H9 (cell line): Measurements from ENCODE around the gene CDC42EP4. TPM values are rescaled to one million over a fixed set of nuclear protein-coding genes. Genes with fewer than 3 reads are reported as not detected.

Experiments
- DNase-seq: peaks from one replicate; pipeline ENCODE4 v3.0.0-alpha.2; 2017
- H2AFZ ChIP-seq: one replicate; pipeline ENCODE4 v1.6.1; 2013; ENCODE audit warnings: mild to moderate bottlenecking, low read length, control low read depth, moderate library complexity
- H2AK5ac ChIP-seq: 2 replicates; pipeline ENCODE4 v1.6.1; 2013; ENCODE audit warnings: low read length, control low read depth, mixed read lengths; ENCODE audit not compliant: insufficient read length
- H2BK120ac ChIP-seq: one replicate; pipeline ENCODE4 v1.6.1; 2013; ENCODE audit warnings: low read depth, mild to moderate bottlenecking, low read length, control low read depth, inconsistent platforms; ENCODE audit not compliant: poor library complexity, severe bottlenecking
- H2BK12ac ChIP-seq: 2 replicates; pipeline ENCODE4 v1.6.1; 2013; ENCODE audit warnings: low read length, control low read depth, mixed read lengths, low read depth; ENCODE audit not compliant: insufficient read length
- H2BK15ac ChIP-seq: 2 replicates; pipeline ENCODE4 v1.6.1; 2013; ENCODE audit warnings: low read depth, low read length, control low read depth
- H2BK20ac ChIP-seq: one replicate; pipeline ENCODE4 v1.6.1; 2013; ENCODE audit warnings: low read depth, mild to moderate bottlenecking, low read length, control low read depth, inconsistent platforms; ENCODE audit not compliant: poor library complexity, severe bottlenecking
- H2BK5ac ChIP-seq: 2 replicates; pipeline ENCODE4 v1.6.1; 2013; ENCODE audit warnings: low read length, control low read depth, mixed read lengths; ENCODE audit not compliant: insufficient read length
- H3K14ac ChIP-seq: 2 replicates; pipeline ENCODE4 v1.6.1; 2013; ENCODE audit warnings: low read length, control low read depth; ENCODE audit not compliant: insufficient read depth
- H3K18ac ChIP-seq: 2 replicates; pipeline ENCODE4 v1.6.1; 2013; ENCODE audit warnings: low read depth, mild to moderate bottlenecking, mixed read lengths, low read length, control low read depth; ENCODE audit not compliant: insufficient read length
- H3K23ac ChIP-seq: 2 replicates; pipeline ENCODE4 v1.6.1; 2013; ENCODE audit warnings: low read length, control low read depth, mixed read lengths, low read depth; ENCODE audit not compliant: insufficient read length
- H3K23me2 ChIP-seq: 2 replicates; pipeline ENCODE4 v1.6.1; 2013; ENCODE audit warnings: low read depth, mild to moderate bottlenecking, mixed read lengths, low read length, control low read depth; ENCODE audit not compliant: insufficient read length, poor library complexity, severe bottlenecking
- H3K27ac ChIP-seq: 2 replicates; pipeline ENCODE4 v1.5.1; 2013; ENCODE audit warnings: low read length, control low read depth, mixed read lengths, low read depth; ENCODE audit not compliant: insufficient read length
- H3K27me3 ChIP-seq: 2 replicates; pipeline ENCODE4 v1.6.1; 2013; ENCODE audit warnings: low read length, control low read depth, inconsistent platforms; ENCODE audit not compliant: insufficient read depth
- H3K4ac ChIP-seq: 2 replicates; pipeline ENCODE4 v1.6.1; 2013; ENCODE audit warnings: low read depth, mild to moderate bottlenecking, control low read depth, inconsistent platforms, low read length, moderate library complexity
- H3K4me1 ChIP-seq: 2 replicates; pipeline ENCODE4 v1.6.1; 2013; ENCODE audit warnings: low read length, control low read depth, inconsistent platforms; ENCODE audit not compliant: insufficient read depth
- H3K4me2 ChIP-seq: 2 replicates; pipeline ENCODE4 v1.6.1; 2013; ENCODE audit warnings: low read length, control low read depth, mixed read lengths; ENCODE audit not compliant: insufficient read length, insufficient read depth
- H3K56ac ChIP-seq: 2 replicates; pipeline ENCODE4 v1.6.1; 2013; ENCODE audit warnings: low read depth, mild to moderate bottlenecking, mixed read lengths, low read length, control low read depth; ENCODE audit not compliant: insufficient read length
- H3K79me1 ChIP-seq: 2 replicates; pipeline ENCODE4 v1.6.1; 2013; ENCODE audit warnings: low read depth, mild to moderate bottlenecking, moderate library complexity, low read length, control low read depth, inconsistent platforms; ENCODE audit not compliant: insufficient read depth, poor library complexity, severe bottlenecking
- H3K79me2 ChIP-seq: 2 replicates; pipeline ENCODE4 v1.6.1; 2013; ENCODE audit warnings: low read length, control low read depth, inconsistent platforms; ENCODE audit not compliant: insufficient read depth
- H3K9ac ChIP-seq: 2 replicates; pipeline ENCODE4 v1.6.1; 2013; ENCODE audit warnings: low read length, control low read depth, mixed read lengths; ENCODE audit not compliant: insufficient read length; ENCODE audit errors: extremely low read depth
- H3K9me3 ChIP-seq: one replicate; pipeline ENCODE4 v1.6.1; 2013; ENCODE audit warnings: low read depth, low read length, inconsistent platforms; ENCODE audit not compliant: control insufficient read depth
- H3T11ph ChIP-seq: one replicate; pipeline ENCODE4 v1.6.1; 2013; ENCODE audit warnings: mild to moderate bottlenecking, low read length, control low read depth, inconsistent platforms
- H4K20me1 ChIP-seq: one replicate; pipeline ENCODE4 v1.6.1; 2013; ENCODE audit not compliant: control insufficient read depth, insufficient read length, insufficient read depth
- H4K5ac ChIP-seq: 2 replicates; pipeline ENCODE4 v1.6.1; 2013; ENCODE audit warnings: low read depth, mild to moderate bottlenecking, mixed read lengths, low read length, control low read depth; ENCODE audit not compliant: insufficient read length
- H4K8ac ChIP-seq: replicated peaks from 2 replicates; pipeline ENCODE4 v1.6.1; 2013; ENCODE audit warnings: low read length, control low read depth, mixed read lengths, low read depth; ENCODE audit not compliant: insufficient read length
- H4K91ac ChIP-seq: 2 replicates; pipeline ENCODE4 v1.6.1; 2013; ENCODE audit warnings: low read depth, mild to moderate bottlenecking, moderate library complexity, mixed read lengths, low read length, control low read depth; ENCODE audit not compliant: insufficient read length
- H3K27ac Mint-ChIP-seq, 3 experiments: 2 replicates in 2 of 3; 3 replicates in 1 of 3; pipeline ENCODE4 v1.8.0; 2020 to 2021; ENCODE audit warnings: mixed read lengths in 3 of 3, mild to moderate bottlenecking in 1 of 3, moderate library complexity in 1 of 3
- H3K27me3 Mint-ChIP-seq: 2 replicates; pipeline ENCODE4 v1.8.0; 2021; ENCODE audit warnings: low read depth, mild to moderate bottlenecking, moderate library complexity, mixed read lengths
- H3K36me3 Mint-ChIP-seq, 3 experiments: 2 replicates in 2 of 3; 3 replicates in 1 of 3; pipeline ENCODE4 v1.8.0; 2020 to 2021; ENCODE audit warnings: low read depth in 3 of 3, mixed read lengths in 3 of 3; ENCODE audit not compliant: insufficient read depth in 1 of 3
- H3K4me1 Mint-ChIP-seq, 2 experiments: 2 replicates each; pipeline ENCODE4 v1.8.0; 2020; ENCODE audit warnings: mixed read lengths in 2 of 2
- H3K4me3 Mint-ChIP-seq, 2 experiments: 2 replicates in 1 of 2; 3 replicates in 1 of 2; pipeline ENCODE4 v1.8.0; 2020 to 2021; ENCODE audit warnings: mild to moderate bottlenecking in 2 of 2, mixed read lengths in 2 of 2, moderate library complexity in 1 of 2
- H3K9me3 Mint-ChIP-seq, 2 experiments: 2 replicates in 1 of 2; 3 replicates in 1 of 2; pipeline ENCODE4 v1.8.0; 2020; ENCODE audit warnings: mild to moderate bottlenecking in 2 of 2, mixed read lengths in 2 of 2, moderate library complexity in 1 of 2
- WGBS: extraction: QIAGEN DNeasy Blood & Tissue Kit; methylation state at CpG from one replicate; pipeline ENCODE4 v1.1.7; 2013; ENCODE audit warnings: missing lambda C conversion rate, low lambda C conversion rate, mixed read lengths; ENCODE audit not compliant: insufficient read length; ENCODE audit errors: extremely low coverage; 5-methylcytosine and 5-hydroxymethylcytosine counted together
- total RNA-seq: library from RNA; stranded (reverse); gene quantifications from 2 replicates; pipeline ENCODE4 v1.2.1, GENCODE V29; 2021
- TF ChIP-seq, protein P1 (sequence below): fragments of 200-600 bp; sonication (generic); conservative IDR thresholded peaks from 3 replicates; pipeline ENCODE4 v1.8.0; 2021; ENCODE audit warnings: antibody characterized with exemption, mild to moderate bottlenecking

Gene CDC42EP4
- total RNA-seq, 1 experiment from 2014 or later: 27.1 TPM

DNA sequence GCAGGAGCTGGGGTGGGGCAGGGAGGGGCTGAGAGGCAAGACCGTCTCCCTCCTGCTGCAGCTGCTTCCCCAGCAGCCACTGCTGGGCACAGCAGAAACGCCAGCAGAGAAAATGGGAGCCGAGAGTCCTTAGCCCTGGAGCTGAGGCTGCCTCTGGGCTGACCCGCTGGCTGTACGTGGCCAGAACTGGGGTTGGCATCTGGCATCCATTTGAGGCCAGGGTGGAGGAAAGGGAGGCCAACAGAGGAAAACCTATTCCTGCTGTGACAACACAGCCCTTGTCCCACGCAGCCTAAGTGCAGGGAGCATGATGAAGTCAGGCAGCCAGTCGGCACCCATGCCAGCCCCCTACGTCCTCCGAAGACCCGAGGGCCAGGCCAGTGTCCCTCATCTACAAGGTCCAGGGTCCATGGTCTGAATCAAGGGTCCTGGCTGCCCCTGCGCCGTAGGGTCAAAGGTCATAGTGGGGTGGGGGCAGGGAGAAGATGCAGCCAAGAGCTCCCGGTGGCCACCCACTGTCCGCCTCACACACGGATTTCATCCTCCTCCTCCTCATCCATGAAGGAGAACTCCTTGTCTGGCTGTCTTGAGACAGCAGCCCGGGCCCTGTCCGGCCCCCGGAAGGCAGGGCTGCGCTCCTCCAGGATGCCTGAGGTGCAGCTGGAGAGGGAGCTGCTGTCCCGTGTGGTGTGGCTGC is 26.7 kb downstream of the CDC42EP4 start:
- Histone ChIP-seq H3K4me2 (no peak overlapping the region), H4K8ac (no peak overlapping the region), H3K9me3 (no peaks in the 10 kb centered on the region), H3K9ac (no peak overlapping the region), H2AFZ (no peak overlapping the region), H2BK12ac (no peak overlapping the region), H2AK5ac (no peak overlapping the region), H3K27ac (no peak overlapping the region), H3K23ac (no peak overlapping the region), H2BK5ac (no peak overlapping the region), H2BK120ac (no peak overlapping the region), H3K4ac (no peak overlapping the region), H3K79me1 (no peaks in the 10 kb centered on the region), H4K91ac (no peak overlapping the region), H4K5ac (no peak overlapping the region), H3K23me2 (no peaks in the 10 kb centered on the region), H3K14ac (no peak overlapping the region; the same call in 1 of the 2 replicates), H3K27me3 (no peaks in the 10 kb centered on the region), H3T11ph (no peak overlapping the region), H2BK15ac (no peak overlapping the region), H4K20me1 (no peaks in the 10 kb centered on the region), H3K56ac (no peak overlapping the region), H2BK20ac (no peak overlapping the region), H3K4me1 (peaks cover 3% of the 10 kb centered on the region; the same call in 1 of the 2 replicates), H3K79me2 (no peaks in the 10 kb centered on the region), H3K18ac (no peak overlapping the region)
- DNase-seq: no peak
- Mint-ChIP-seq H3K36me3 (peaks cover 2 to 9% (median 7%) of the 10 kb centered on the region in 3 experiments; a peak in 6 of 7 replicates), H3K4me1 (peaks cover 33 to 42% of the 10 kb centered on the region in 2 experiments), H3K9me3 (no peaks in the 10 kb centered on the region), H3K4me3 (no peak overlapping the region), H3K27me3 (no peaks in the 10 kb centered on the region), H3K27ac (no peak overlapping the region)
- TF ChIP-seq, protein P1, sequence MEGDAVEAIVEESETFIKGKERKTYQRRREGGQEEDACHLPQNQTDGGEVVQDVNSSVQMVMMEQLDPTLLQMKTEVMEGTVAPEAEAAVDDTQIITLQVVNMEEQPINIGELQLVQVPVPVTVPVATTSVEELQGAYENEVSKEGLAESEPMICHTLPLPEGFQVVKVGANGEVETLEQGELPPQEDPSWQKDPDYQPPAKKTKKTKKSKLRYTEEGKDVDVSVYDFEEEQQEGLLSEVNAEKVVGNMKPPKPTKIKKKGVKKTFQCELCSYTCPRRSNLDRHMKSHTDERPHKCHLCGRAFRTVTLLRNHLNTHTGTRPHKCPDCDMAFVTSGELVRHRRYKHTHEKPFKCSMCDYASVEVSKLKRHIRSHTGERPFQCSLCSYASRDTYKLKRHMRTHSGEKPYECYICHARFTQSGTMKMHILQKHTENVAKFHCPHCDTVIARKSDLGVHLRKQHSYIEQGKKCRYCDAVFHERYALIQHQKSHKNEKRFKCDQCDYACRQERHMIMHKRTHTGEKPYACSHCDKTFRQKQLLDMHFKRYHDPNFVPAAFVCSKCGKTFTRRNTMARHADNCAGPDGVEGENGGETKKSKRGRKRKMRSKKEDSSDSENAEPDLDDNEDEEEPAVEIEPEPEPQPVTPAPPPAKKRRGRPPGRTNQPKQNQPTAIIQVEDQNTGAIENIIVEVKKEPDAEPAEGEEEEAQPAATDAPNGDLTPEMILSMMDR: no peak
- no CpG with 5 or more reads among the region's 20 CpGs for WGBS
